DMS53 treated with DMSO at 0.1 percent for 48 hours (cell line): ENCODE results near the gene TTLL5.

Experiments
- DNase-seq: peaks from one replicate; lab custom pipeline; 2025; ENCODE audit not compliant: unreplicated experiment; lab: John Stamatoyannopoulos, UW

The TTLL5 gene

GRCh38 chr14:75726321-75726720 lies 65.3 kb downstream of the TTLL5 start:
- no peak for DNase-seq

- DNase-seq, result no peak
These were observed 66.1 kb downstream of the TTLL5 start for GRCh38 chr14:75727124-75727523.

- DNase-seq, result no peak
These were observed 71.8 kb downstream of the TTLL5 start for GRCh38 chr14:75732888-75733287.

- DNase-seq, result no peak
These were observed 73.8 kb downstream of the TTLL5 start for GRCh38 chr14:75734854-75735253.

- no peak for DNase-seq
These were observed 75.9 kb downstream of the TTLL5 start for GRCh38 chr14:75736845-75737485.

GRCh38 chr14:75738192-75738591 lies 77.1 kb downstream of the TTLL5 start:
- DNase-seq, result no peak

- DNase-seq, result no peak
These were observed 81.8 kb downstream of the TTLL5 start for GRCh38 chr14:75742867-75743266.

GRCh38 chr14:75747899-75748298 lies 86.9 kb downstream of the TTLL5 start:
- DNase-seq, result no peak

GRCh38 chr14:75748336-75748735 lies 87.3 kb downstream of the TTLL5 start:
- no peak for DNase-seq

- no peak for DNase-seq
These were observed 90.2 kb downstream of the TTLL5 start for GRCh38 chr14:75751296-75751695.

GRCh38 chr14:75752086-75752485 lies 91.0 kb downstream of the TTLL5 start:
- no peak for DNase-seq

- DNase-seq, result no peak
These were observed 92.0 kb downstream of the TTLL5 start for GRCh38 chr14:75752907-75753594.

- DNase-seq, result no peak
These were observed 92.7 kb downstream of the TTLL5 start for GRCh38 chr14:75753696-75754095.

- no peak for DNase-seq
These were observed 96.8 kb downstream of the TTLL5 start for GRCh38 chr14:75757644-75758402.

- DNase-seq, result no peak
These were observed 103.0 kb downstream of the TTLL5 start for GRCh38 chr14:75764020-75764419.

GRCh38 chr14:75769047-75769685 lies 108.1 kb downstream of the TTLL5 start:
- no peak for DNase-seq

- DNase-seq, result no peak
These were observed 109.6 kb downstream of the TTLL5 start for GRCh38 chr14:75770635-75771034.

- no peak for DNase-seq
These were observed 110.5 kb downstream of the TTLL5 start for GRCh38 chr14:75771595-75771994.

GRCh38 chr14:75773046-75773445 lies 112.0 kb downstream of the TTLL5 start:
- no peak for DNase-seq

- no peak for DNase-seq
These were observed 120.0 kb downstream of the TTLL5 start for GRCh38 chr14:75781096-75781495.

- no peak for DNase-seq
These were observed 122.1 kb downstream of the TTLL5 start for GRCh38 chr14:75783184-75783583.
